ENCODE data around the gene PDCD1. TPM values are rescaled to one million over a fixed set of nuclear protein-coding genes. Genes with fewer than 3 reads are reported as not detected.

The PDCD1 gene
- total and polyA plus RNA-seq, 9 donors = 0.13 to 0.57 (median 0.27) TPM; not detected in 2

GRCh38 chr2:241865957-241866789, 7.5 kb upstream of the PDCD1 start:
- Histone ChIP-seq H3K4me3 (no peak overlapping the region), H3K4me1 (ENCODE audit: insufficient read depth) (peaks cover 3% of the 10 kb centered on the region), H3K36me3 (no peaks in the 10 kb centered on the region), H3K27ac (no peak overlapping the region), H3K9me3 (no peaks in the 10 kb centered on the region), H3K27me3 (peaks cover 3% of the 10 kb centered on the region)
- DNase-seq = no peak
- TF ChIP-seq CTCF (IDR thresholded peaks at IDR 0.05) = no peak
- no peak for TF ChIP-seq EP300 (IDR thresholded peaks at IDR 0.05)
- TF ChIP-seq POLR2A (IDR thresholded peaks at IDR 0.05) = no peak
- intact Hi-C loops (cut with DNase I) = no loop called here
- WGBS, 3 donors = 4 to 6% (median 4%) methylated on average over 30 to 31 of the region's 31 CpGs

GRCh38 chr2:241865416-241865956, 6.8 kb upstream of the PDCD1 start:
- H3K4me3 ChIP-seq = no peak overlapping the region
- 76 to 80% (median 80%) methylated on average over 3 of the region's 3 CpGs for WGBS, 3 donors
- no peaks in the 10 kb centered on the region for H3K36me3 ChIP-seq
- no peak for TF ChIP-seq CTCF (IDR thresholded peaks at IDR 0.05)
- no peak for TF ChIP-seq POLR2A (IDR thresholded peaks at IDR 0.05)
- no peak for TF ChIP-seq EP300 (IDR thresholded peaks at IDR 0.05)
- no peaks in the 10 kb centered on the region for H3K9me3 ChIP-seq
- intact Hi-C loops (cut with DNase I) = no loop called here
- peaks cover 9% of the 10 kb centered on the region for H3K4me1 ChIP-seq (ENCODE audit: insufficient read depth)
- no peak overlapping the region for H3K27ac ChIP-seq
- DNase-seq = no peak
- peaks cover 3% of the 10 kb centered on the region for H3K27me3 ChIP-seq

GRCh38 chr2:241864850-241865213, 6.1 kb upstream of the PDCD1 start:
- intact Hi-C loops (cut with DNase I) = no loop called here
- peaks cover 3% of the 10 kb centered on the region for H3K27me3 ChIP-seq
- WGBS, 3 donors = 86 to 91% (median 88%) methylated on average over 5 of the region's 5 CpGs

More at GRCh38 chr2:241864850-241865213, 6.1 kb upstream of the PDCD1 start:
- no peaks in the 10 kb centered on the region for H3K9me3 ChIP-seq
- peaks cover 14% of the 10 kb centered on the region for H3K4me1 ChIP-seq (ENCODE audit: insufficient read depth)
- no peak overlapping the region for H3K4me3 ChIP-seq
- no peak for DNase-seq
- H3K36me3 ChIP-seq = no peaks in the 10 kb centered on the region
- no peak overlapping the region for H3K27ac ChIP-seq
- TF ChIP-seq EP300 (IDR thresholded peaks at IDR 0.05) = no peak
- no peak for TF ChIP-seq CTCF (IDR thresholded peaks at IDR 0.05)
- no peak for TF ChIP-seq POLR2A (IDR thresholded peaks at IDR 0.05)

Data from ovary (tissue), 9 donors.